HepG2 (cell line): ENCODE measurements around the gene SCN9A. TPM values are rescaled to one million over a fixed set of nuclear protein-coding genes. Genes with fewer than 3 reads are reported as not detected.

Experiments
- BRD4 ChIP-seq: sonication (generic); formaldehyde crosslinking; IDR thresholded peaks from 2 replicates; pipeline ENCODE4 v1.4.0; 2020; ENCODE audit warnings: missing genetic modification reagents
- CHD4 ChIP-seq: fragments of 200-600 bp; sonication (generic); IDR thresholded peaks from 2 replicates; pipeline ENCODE4 v1.7.0; 2017; ENCODE audit warnings: mild to moderate bottlenecking, low read length, borderline replicate concordance
- DPF2 ChIP-seq: sonication (generic); formaldehyde crosslinking; IDR thresholded peaks from 2 replicates; pipeline ENCODE4 v1.4.0; 2020; ENCODE audit warnings: mild to moderate bottlenecking, low read depth, missing genetic modification reagents, borderline replicate concordance
- HDAC2 ChIP-seq: sonication (generic); formaldehyde crosslinking; IDR thresholded peaks from 2 replicates; pipeline ENCODE4 v1.4.0; 2020; ENCODE audit warnings: missing genetic modification reagents
- HDAC6 ChIP-seq: fragments of 200-600 bp; sonication (generic); IDR thresholded peaks from 2 replicates; pipeline ENCODE4 v1.7.0; 2017; ENCODE audit warnings: mild to moderate bottlenecking, antibody characterized with exemption, low read length, low read depth
- HMG20A ChIP-seq: IDR thresholded peaks from 2 replicates; pipeline ENCODE4 v1.6.1; 2016; ENCODE audit warnings: borderline replicate concordance
- ISX ChIP-seq: sonication (generic); formaldehyde crosslinking; conservative IDR thresholded peaks from 2 replicates; pipeline ENCODE4 v1.5.0; 2020; ENCODE audit warnings: missing genetic modification reagents
- KAT8 ChIP-seq: IDR thresholded peaks from 2 replicates; pipeline ENCODE4 v1.6.1; 2016; ENCODE audit warnings: missing genetic modification reagents, missing compliant biosample characterization
- KLF13 ChIP-seq: sonication (generic); formaldehyde crosslinking; IDR thresholded peaks from 2 replicates; pipeline ENCODE4 v1.4.0; 2020; ENCODE audit warnings: mild to moderate bottlenecking, missing genetic modification reagents
- MIER3 ChIP-seq: IDR thresholded peaks from 2 replicates; pipeline ENCODE4 v1.6.1; 2016; ENCODE audit warnings: missing compliant biosample characterization, borderline replicate concordance
- MXI1 ChIP-seq: IDR thresholded peaks from 3 replicates; pipeline ENCODE4 v1.6.1; 2012; ENCODE audit warnings: low read depth, low read length, inconsistent platforms, borderline replicate concordance
- NFKBIZ ChIP-seq: IDR thresholded peaks from 2 replicates; pipeline ENCODE4 v1.6.1; 2018; ENCODE audit warnings: missing genetic modification reagents, missing compliant biosample characterization
- NONO ChIP-seq, 2 experiments: fragments of 450-650 bp in 1 of 2; sonication (generic) in 1 of 2; formaldehyde crosslinking in 1 of 2; IDR thresholded peaks in 1 of 2; conservative IDR thresholded peaks in 1 of 2; 2 replicates each; pipeline versions ENCODE4 v1.6.1 to v1.8.0; 2017 to 2022; ENCODE audit warnings: mild to moderate bottlenecking in 1 of 2, missing genetic modification reagents in 1 of 2, moderate library complexity in 1 of 2
- POGZ ChIP-seq: sonication (generic); formaldehyde crosslinking; IDR thresholded peaks from 2 replicates; pipeline ENCODE4 v1.4.0; 2020; ENCODE audit warnings: mild to moderate bottlenecking, missing genetic modification reagents
- POLR2G ChIP-seq: fragments of 200-400 bp; formaldehyde crosslinking; IDR thresholded peaks from 2 replicates; pipeline ENCODE4 v1.6.1; 2018; ENCODE audit warnings: mild to moderate bottlenecking, low read depth, low read length, moderate library complexity
- PPARG ChIP-seq: conservative IDR thresholded peaks from 2 replicates; pipeline ENCODE4 v1.6.1; 2016; ENCODE audit warnings: missing biosample characterization, missing genetic modification reagents
- RFX3 ChIP-seq: IDR thresholded peaks from 2 replicates; pipeline ENCODE4 v1.6.1; 2016; ENCODE audit warnings: missing biosample characterization, missing genetic modification reagents
- SP4 ChIP-seq: sonication (generic); formaldehyde crosslinking; IDR thresholded peaks from 2 replicates; pipeline ENCODE4 v1.8.1; 2023; ENCODE audit warnings: mild to moderate bottlenecking, missing genetic modification reagents
- SYNCRIP ChIP-seq: fragments of 200-400 bp; formaldehyde crosslinking; IDR thresholded peaks from 2 replicates; pipeline ENCODE4 v1.6.1; 2018; ENCODE audit warnings: mild to moderate bottlenecking, low read depth, low read length; ENCODE audit not compliant: insufficient read depth
- TCF7 ChIP-seq: sonication (generic); IDR thresholded peaks from 2 replicates; pipeline ENCODE4 v1.6.1; 2016; ENCODE audit warnings: antibody characterized with exemption, low read depth
- THYN1 ChIP-seq: sonication (generic); formaldehyde crosslinking; IDR thresholded peaks from 2 replicates; pipeline ENCODE4 v1.8.1; 2023; ENCODE audit warnings: low read depth, mild to moderate bottlenecking, moderate library complexity, missing genetic modification reagents, borderline replicate concordance
- XBP1 ChIP-seq: sonication (generic); formaldehyde crosslinking; IDR thresholded peaks from 2 replicates; pipeline ENCODE4 v1.5.0; 2020; ENCODE audit warnings: missing genetic modification reagents
- ZC3H13 ChIP-seq: sonication (generic); formaldehyde crosslinking; IDR thresholded peaks from 2 replicates; pipeline ENCODE4 v1.8.1; 2023; ENCODE audit warnings: mild to moderate bottlenecking, missing genetic modification reagents, moderate library complexity
- ZNF225 ChIP-seq: sonication (generic); formaldehyde crosslinking; IDR thresholded peaks from 2 replicates; pipeline ENCODE4 v1.4.0; 2020; ENCODE audit warnings: mild to moderate bottlenecking, missing genetic modification reagents
- ZNF382 ChIP-seq: sonication (generic); formaldehyde crosslinking; IDR thresholded peaks from 2 replicates; pipeline ENCODE4 v1.5.0; 2020; ENCODE audit warnings: missing genetic modification reagents, mild to moderate bottlenecking, borderline replicate concordance
- ZNF510 ChIP-seq: sonication (generic); formaldehyde crosslinking; IDR thresholded peaks from 2 replicates; pipeline ENCODE4 v1.4.0; 2020; ENCODE audit warnings: low read depth, mild to moderate bottlenecking, missing genetic modification reagents
- ZSCAN21 ChIP-seq: sonication (generic); formaldehyde crosslinking; IDR thresholded peaks from 2 replicates; pipeline ENCODE4 v1.8.0; 2022; ENCODE audit warnings: mild to moderate bottlenecking, missing genetic modification reagents, moderate library complexity, borderline replicate concordance
- ZSCAN9 ChIP-seq: IDR thresholded peaks from 2 replicates; pipeline ENCODE4 v1.6.1; 2016; ENCODE audit warnings: borderline replicate concordance
- ZZZ3 ChIP-seq: sonication (generic); formaldehyde crosslinking; IDR thresholded peaks from 2 replicates; pipeline ENCODE4 v1.4.0; 2020; ENCODE audit warnings: missing genetic modification reagents, mild to moderate bottlenecking, borderline replicate concordance
- polyA plus RNA-seq, 8 experiments: library from polyadenylated mRNA; depleted of rRNA in 3 of 8; stranded (reverse) in 7 of 8; unstranded in 1 of 8; fragments of >200 nt; fragmentation: Illumina TruSeq in 4 of 8; extraction: Trizol in 4 of 8; gene quantifications; 2 replicates each; pipeline versions ENCODE4 v1.2.1 to v1.2.3, GENCODE V29; 2011 to 2016; ENCODE audit warnings: low read depth in 4 of 8, missing spikeins in 1 of 8, mixed read lengths in 1 of 8; ENCODE audit not compliant: insufficient read depth in 1 of 8
- total RNA-seq, 5 experiments: library from RNA; depleted of rRNA; stranded (reverse); fragments of >200 nt; fragmentation: Illumina TruSeq; extraction: Trizol; gene quantifications; 2 replicates each; pipeline ENCODE4 v1.2.3, GENCODE V29; 2016; ENCODE audit warnings: low read depth in 1 of 5
- TF ChIP-seq, protein P1 (sequence below), 2 experiments: sonication (generic) in 1 of 2; formaldehyde crosslinking in 1 of 2; IDR thresholded peaks; 2 replicates each; pipeline versions ENCODE4 v1.4.0 to v1.6.1; 2016 to 2020; ENCODE audit warnings: borderline replicate concordance in 1 of 2, low read depth in 1 of 2, mild to moderate bottlenecking in 1 of 2, missing genetic modification reagents in 1 of 2

Gene SCN9A
- total and polyA plus RNA-seq, 2 of the 13 experiments (the other 11 are each of a cell fraction or from before 2014, with no cell fraction given) = 15.3 to 24.3 TPM

- TF ChIP-seq ISX (CRISPR knock-in tag) (no peak), ZNF510 (no peak), NFKBIZ (CRISPR knock-in tag) (no peak; the same call in 1 of the 2 replicates), ZSCAN9 (CRISPR knock-in tag) (no peak), HDAC6 (no peak), KLF13 (no peak), MIER3 (CRISPR knock-in tag) (peak; percentile 93; the same call in 1 of the 2 replicates), MXI1 (no peak), POLR2G (no peak), ZNF382 (no peak), TCF7 (no peak), SYNCRIP (no peak), ZNF225 (CRISPR knock-in tag) (no peak), ZSCAN21 (CRISPR knock-in tag) (no peak), RFX3 (CRISPR knock-in tag) (no peak), DPF2 (CRISPR knock-in tag) (peak; percentile 87; the same call in 1 of the 2 replicates), THYN1 (CRISPR knock-in tag) (no peak), PPARG (peak; percentile 54), HDAC2 (CRISPR knock-in tag) (peak; percentile 86; the same call in 1 of the 2 replicates), KAT8 (CRISPR knock-in tag) (peak; percentile 49; the same call in 1 of the 2 replicates), BRD4 (no peak), ZC3H13 (CRISPR knock-in tag) (no peak), HMG20A (CRISPR knock-in tag) (peak; percentile 93), ZZZ3 (no peak), XBP1 (CRISPR knock-in tag) (no peak), CHD4 (peak; percentile 33; the same call in 1 of the 2 replicates), NONO (IDR thresholded peaks at IDR 0.05) (no peak), NONO (CRISPR knock-in tag; conservative IDR thresholded peaks at IDR 0.05) (no peak), SP4 (CRISPR knock-in tag) (no peak), POGZ (CRISPR knock-in tag) (peak; percentile 98)
- TF ChIP-seq, protein P1, sequence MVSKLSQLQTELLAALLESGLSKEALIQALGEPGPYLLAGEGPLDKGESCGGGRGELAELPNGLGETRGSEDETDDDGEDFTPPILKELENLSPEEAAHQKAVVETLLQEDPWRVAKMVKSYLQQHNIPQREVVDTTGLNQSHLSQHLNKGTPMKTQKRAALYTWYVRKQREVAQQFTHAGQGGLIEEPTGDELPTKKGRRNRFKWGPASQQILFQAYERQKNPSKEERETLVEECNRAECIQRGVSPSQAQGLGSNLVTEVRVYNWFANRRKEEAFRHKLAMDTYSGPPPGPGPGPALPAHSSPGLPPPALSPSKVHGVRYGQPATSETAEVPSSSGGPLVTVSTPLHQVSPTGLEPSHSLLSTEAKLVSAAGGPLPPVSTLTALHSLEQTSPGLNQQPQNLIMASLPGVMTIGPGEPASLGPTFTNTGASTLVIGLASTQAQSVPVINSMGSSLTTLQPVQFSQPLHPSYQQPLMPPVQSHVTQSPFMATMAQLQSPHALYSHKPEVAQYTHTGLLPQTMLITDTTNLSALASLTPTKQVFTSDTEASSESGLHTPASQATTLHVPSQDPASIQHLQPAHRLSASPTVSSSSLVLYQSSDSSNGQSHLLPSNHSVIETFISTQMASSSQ (IDR thresholded peaks at IDR 0.05; ENCODE audit: low read depth) = peak; percentile 56
- TF ChIP-seq, protein P1 (CRISPR knock-in tag; IDR thresholded peaks at IDR 0.05; ENCODE audit: borderline replicate concordance) = no peak; the same call in 1 of the 2 replicates
These were observed 46.3 kb downstream of the SCN9A start (continued) for GRCh38 chr2:166329465-166329864.
